NT2/D1 (cell line): ENCODE results near the gene BCLAF1.
A peak's percentile ranks its signal among the peaks of the same experiment; 100 is the strongest.

ENCODE experiments used
- DNase-seq: peaks from one replicate; pipeline ENCODE4 v3.0.0-alpha.2; 2011; ENCODE audit warnings: low read depth, low spot score
- H3K27me3 ChIP-seq: 2 replicates; pipeline ENCODE4 v1.6.0; 2011; ENCODE audit warnings: mild to moderate bottlenecking; ENCODE audit not compliant: insufficient read length, insufficient read depth
- H3K36me3 ChIP-seq: 2 replicates; pipeline ENCODE4 v1.6.1; 2011; ENCODE audit warnings: mild to moderate bottlenecking, low read length, mixed read lengths; ENCODE audit not compliant: insufficient read depth, insufficient read length
- H3K4me1 ChIP-seq: 2 replicates; pipeline ENCODE4 v1.5.1; 2011; ENCODE audit not compliant: insufficient read depth, insufficient read length
- H3K4me3 ChIP-seq: 2 replicates; pipeline ENCODE4 v1.5.1; 2011; ENCODE audit warnings: low read depth; ENCODE audit not compliant: insufficient read length
- H3K9ac ChIP-seq: 2 replicates; pipeline ENCODE4 v1.6.0; 2011; ENCODE audit warnings: low read depth; ENCODE audit not compliant: insufficient read length
- H3K9me3 ChIP-seq: 2 replicates; pipeline ENCODE4 v1.5.1; 2011; ENCODE audit warnings: mild to moderate bottlenecking, low read length; ENCODE audit not compliant: insufficient read depth
- SUZ12 ChIP-seq: IDR thresholded peaks from 2 replicates; pipeline ENCODE4 v1.6.1; 2011; ENCODE audit not compliant: insufficient read length, insufficient read depth; ENCODE audit errors: extremely low read depth
- YY1 ChIP-seq: IDR thresholded peaks from 2 replicates; pipeline ENCODE4 v1.6.1; 2011; ENCODE audit not compliant: insufficient read length, insufficient read depth
- ZNF274 ChIP-seq: IDR thresholded peaks from 2 replicates; pipeline ENCODE4 v1.6.1; 2011; ENCODE audit warnings: mild to moderate bottlenecking, low read depth, low read length

BCLAF1 gene

DNA sequence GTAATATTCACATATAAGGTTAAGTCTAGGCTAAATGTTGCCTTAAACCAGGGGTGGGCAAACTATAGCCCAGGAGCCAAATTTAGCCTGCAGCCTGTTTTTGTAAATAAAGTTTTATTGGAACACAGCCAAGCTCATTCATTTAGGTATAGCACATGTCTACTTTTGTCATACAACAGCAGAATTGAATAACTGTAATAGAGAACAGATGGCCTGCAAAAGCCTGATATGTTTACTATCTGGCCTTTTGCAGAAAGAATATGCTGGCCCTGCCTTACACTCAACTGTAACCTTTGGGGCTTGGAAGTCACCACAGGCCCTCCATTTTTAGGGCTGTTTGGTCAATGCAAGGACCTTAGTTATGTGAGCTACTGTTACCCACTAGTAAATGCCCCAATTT lies 17.7 kb upstream of the BCLAF1 start:
- no peak for TF ChIP-seq SUZ12
- H3K9me3 ChIP-seq: no peaks in the 10 kb centered on the region
- DNase-seq: no peak

DNA sequence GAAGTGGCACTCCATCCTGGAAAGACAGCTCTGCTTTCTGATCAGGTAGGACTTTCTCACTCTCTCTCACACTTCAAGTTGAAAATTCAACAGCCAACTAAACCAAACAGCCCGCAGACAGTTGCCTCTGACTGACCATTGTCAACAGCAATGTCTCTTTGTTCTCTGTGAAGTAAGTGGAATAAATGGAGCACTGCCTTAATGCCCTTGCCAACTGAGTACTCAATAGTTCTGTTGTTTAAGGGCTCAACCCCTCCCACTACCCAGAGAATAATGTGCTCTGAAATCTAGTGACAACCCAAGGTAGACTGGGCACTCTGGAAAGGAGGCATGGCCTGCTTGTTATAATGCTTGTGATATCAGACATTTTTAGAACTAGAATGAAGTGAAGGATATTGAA lies 16.8 kb upstream of the BCLAF1 start:
- Histone ChIP-seq H3K27me3 (no peaks in the 10 kb centered on the region), H3K36me3 (no peaks in the 10 kb centered on the region), H3K4me1 (no peaks in the 10 kb centered on the region), H3K4me3 (no peak overlapping the region), H3K9ac (no peak overlapping the region), H3K9me3 (no peaks in the 10 kb centered on the region)
- no peak for DNase-seq
- no peak for TF ChIP-seq SUZ12
- no peak for TF ChIP-seq YY1
- TF ChIP-seq ZNF274: no peak

More for the DNA sequence above, 17.7 kb upstream of the BCLAF1 start:
- Histone ChIP-seq H3K9ac (no peak overlapping the region), H3K4me3 (no peak overlapping the region), H3K4me1 (no peaks in the 10 kb centered on the region), H3K27me3 (no peaks in the 10 kb centered on the region), H3K36me3 (no peaks in the 10 kb centered on the region)

DNA sequence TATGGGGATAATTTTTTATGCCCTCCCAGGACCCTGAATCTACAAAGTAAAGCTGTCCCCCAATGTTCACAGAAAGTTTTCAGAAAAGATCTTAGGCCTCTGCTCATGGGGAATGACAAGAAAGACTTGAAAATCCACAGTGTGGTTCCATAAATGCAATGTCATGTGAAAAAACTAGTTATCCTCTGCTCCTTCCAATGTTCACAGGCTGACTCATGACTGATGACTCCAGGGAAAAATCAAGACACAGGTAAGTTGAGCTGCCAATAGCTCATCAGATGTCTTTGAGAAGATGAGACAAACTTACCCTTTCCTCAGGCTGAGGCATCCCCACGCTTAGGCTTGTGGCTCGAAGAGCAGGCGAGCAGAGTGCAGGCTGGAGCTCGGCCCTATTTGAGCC lies 14.8 kb upstream of the BCLAF1 start:
- H3K9ac ChIP-seq: no peak overlapping the region
- H3K4me3 ChIP-seq: no peak overlapping the region
- TF ChIP-seq ZNF274 (no peak), SUZ12 (no peak), YY1 (no peak)
- no peaks in the 10 kb centered on the region for H3K4me1 ChIP-seq
- H3K9me3 ChIP-seq: no peaks in the 10 kb centered on the region
- no peaks in the 10 kb centered on the region for H3K27me3 ChIP-seq
- no peak for DNase-seq
- no peaks in the 10 kb centered on the region for H3K36me3 ChIP-seq

- Histone ChIP-seq H3K36me3 (no peaks in the 10 kb centered on the region), H3K4me3 (no peak overlapping the region), H3K9me3 (no peaks in the 10 kb centered on the region), H3K9ac (no peak overlapping the region), H3K4me1 (no peaks in the 10 kb centered on the region), H3K27me3 (no peaks in the 10 kb centered on the region)
- no peak for TF ChIP-seq SUZ12
- DNase-seq: no peak
Observed at GRCh38 chr6:136303516-136303915, 13.9 kb upstream of the BCLAF1 start.

DNA sequence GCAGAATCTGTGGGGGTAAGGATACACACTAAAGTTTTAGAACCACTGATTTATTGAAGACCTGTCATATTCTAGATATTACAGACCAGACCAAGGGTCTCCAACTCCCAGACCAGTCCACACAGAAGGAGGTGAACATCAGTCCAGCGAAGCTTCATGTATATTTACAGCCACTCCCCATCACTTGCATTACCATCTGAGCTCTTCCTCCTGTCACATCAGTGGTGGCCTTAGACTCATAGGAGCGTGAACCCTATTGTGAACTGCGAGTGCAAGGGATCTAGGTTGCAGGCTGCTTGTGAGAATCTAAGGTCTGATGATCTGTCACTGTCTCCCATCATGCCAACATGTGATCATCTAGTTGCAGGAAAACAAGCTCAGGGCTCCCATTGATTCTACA lies 5.0 kb upstream of the BCLAF1 start:
- Histone ChIP-seq H3K9ac (no peak overlapping the region), H3K4me1 (no peaks in the 10 kb centered on the region), H3K36me3 (no peaks in the 10 kb centered on the region), H3K9me3 (no peaks in the 10 kb centered on the region), H3K27me3 (no peaks in the 10 kb centered on the region), H3K4me3 (no peak overlapping the region)
- TF ChIP-seq SUZ12: no peak
- TF ChIP-seq YY1: no peak
- TF ChIP-seq ZNF274: no peak
- no peak for DNase-seq

- peak overlapping the region; percentile 93 for H3K4me3 ChIP-seq
- TF ChIP-seq YY1: no peak
- H3K9me3 ChIP-seq: no peaks in the 10 kb centered on the region
- peak overlapping the region; percentile 81 for H3K9ac ChIP-seq
- no peaks in the 10 kb centered on the region for H3K27me3 ChIP-seq
- H3K36me3 ChIP-seq: peaks cover 12% of the 10 kb centered on the region
- peaks cover 3% of the 10 kb centered on the region for H3K4me1 ChIP-seq
- DNase-seq: no peak
Observed at GRCh38 chr6:136290410-136291010, 864 bp upstream of the BCLAF1 start.

GRCh38 chr6:136289327-136289578 lies 393 bp downstream of the BCLAF1 start:
- peak overlapping the region; percentile 98 for H3K9ac ChIP-seq
- DNase-seq: no peak
- H3K9me3 ChIP-seq: no peaks in the 10 kb centered on the region
- no peaks in the 10 kb centered on the region for H3K27me3 ChIP-seq
- TF ChIP-seq ZNF274: no peak
- no peak for TF ChIP-seq SUZ12
- TF ChIP-seq YY1: no peak
- peaks cover 3% of the 10 kb centered on the region for H3K4me1 ChIP-seq
- H3K36me3 ChIP-seq: peaks cover 12% of the 10 kb centered on the region
- peak overlapping the region; percentile 93 for H3K4me3 ChIP-seq

GRCh38 chr6:136288566-136289326 lies 900 bp downstream of the BCLAF1 start:
- Histone ChIP-seq H3K9ac (peak overlapping the region; percentile 98), H3K4me1 (peaks cover 3% of the 10 kb centered on the region)
- no peak for DNase-seq

More at GRCh38 chr6:136288566-136289326, 900 bp downstream of the BCLAF1 start:
- TF ChIP-seq YY1: no peak
- no peak for TF ChIP-seq ZNF274
- TF ChIP-seq SUZ12: no peak
- peaks cover 12% of the 10 kb centered on the region for H3K36me3 ChIP-seq
- H3K27me3 ChIP-seq: no peaks in the 10 kb centered on the region
- peak overlapping the region; percentile 93 for H3K4me3 ChIP-seq
- H3K9me3 ChIP-seq: no peaks in the 10 kb centered on the region
